Sciatic nerve (tissue), 1 donor: Measurements from ENCODE around the gene CD19. TPM values are rescaled to one million over a fixed set of nuclear protein-coding genes. Genes with fewer than 3 reads are reported as not detected.

Experiments
- total RNA-seq: library from RNA; stranded (reverse); fragmentation: NEBNext Ultra II Directional; extraction: Animal tissue kit (Norgen Biotek cat#: 25700); gene quantifications from one replicate; pipeline ENCODE4 v1.2.1, GENCODE V29; 2021
- donor health status: DM: no; HTN: no; CAD: no.

CD19 gene
- total RNA-seq, 1 donor from 2014 or later: 1.4 TPM

Other genes with a start within 250 kb of the CD19 start
- 306 TPM for gene EIF3C, start 220.5 kb upstream of the CD19 start, total RNA-seq
- 1.6 TPM for gene NPIPB9, start 180.2 kb upstream of the CD19 start, total RNA-seq
- 116 TPM for gene ATXN2L, start 109.0 kb upstream of the CD19 start, total RNA-seq
- gene TUFM, start 85.6 kb upstream of the CD19 start, total RNA-seq: 69.4 TPM
- 67.0 TPM for gene SH2B1, start 68.1 kb upstream of the CD19 start, total RNA-seq
- 0.89 TPM for gene ATP2A1, start 53.5 kb upstream of the CD19 start, total RNA-seq
- gene RABEP2, start 6.7 kb upstream of the CD19 start, total RNA-seq: 16.4 TPM
- 34.5 TPM for gene NFATC2IP, start 19.0 kb downstream of the CD19 start, total RNA-seq
- 22.5 TPM for gene SPNS1, start 42.8 kb downstream of the CD19 start, total RNA-seq
- gene LAT, start 53.1 kb downstream of the CD19 start, total RNA-seq: 5.8 TPM